Forelimb muscle (tissue), 1 donor: ENCODE data around the gene SPSB1. TPM values are rescaled to one million over a fixed set of nuclear protein-coding genes. Genes with fewer than 3 reads are reported as not detected.
"Not testable (repeated sequence)": the region's sequence is repeated elsewhere in the genome, so short reads cannot be mapped to it uniquely, and the experiment has no call there.

Experiments
- DNase-seq: peaks from one replicate; pipeline ENCODE4 v3.0.0-alpha.2; 2013; ENCODE audit warnings: low read depth
- polyA plus RNA-seq: library from polyadenylated mRNA; unstranded; fragments of 120-200 nt; gene quantifications from one replicate; pipeline ENCODE4 v1.2.1, GENCODE V29; 2013; ENCODE audit not compliant: insufficient read length

SPSB1 gene
- polyA plus RNA-seq, 1 donor = 5.7 TPM

- DNase-seq = no peak
Observed at GRCh38 chr1:9363061-9363471, 70.4 kb downstream of the SPSB1 start.

GRCh38 chr1:9366298-9366697, 73.6 kb downstream of the SPSB1 start:
- DNase-seq = no peak

- DNase-seq = no peak
Observed at GRCh38 chr1:9366943-9367780, 74.5 kb downstream of the SPSB1 start.

GRCh38 chr1:9367806-9368205, 75.1 kb downstream of the SPSB1 start:
- DNase-seq = no peak

- DNase-seq = no peak
Observed at GRCh38 chr1:9368356-9368755, 75.7 kb downstream of the SPSB1 start.

GRCh38 chr1:9369964-9370788, 77.5 kb downstream of the SPSB1 start:
- no peak for DNase-seq

GRCh38 chr1:9371391-9371935, 78.8 kb downstream of the SPSB1 start:
- DNase-seq = peak; percentile 80

- no peak for DNase-seq
Observed at GRCh38 chr1:9371951-9372350, 79.3 kb downstream of the SPSB1 start.

- no peak for DNase-seq
Observed at GRCh38 chr1:9373619-9374018, 80.9 kb downstream of the SPSB1 start.

GRCh38 chr1:9374748-9375341, 82.2 kb downstream of the SPSB1 start:
- no peak for DNase-seq

- DNase-seq = no peak
Observed at GRCh38 chr1:9375912-9376311, 83.2 kb downstream of the SPSB1 start.

- DNase-seq = no peak
Observed at GRCh38 chr1:9376430-9376829, 83.7 kb downstream of the SPSB1 start.

- DNase-seq = no peak
Observed at GRCh38 chr1:9376886-9377333, 84.2 kb downstream of the SPSB1 start.

GRCh38 chr1:9378801-9379200, 86.1 kb downstream of the SPSB1 start:
- DNase-seq = no peak

GRCh38 chr1:9380711-9381110, 88.0 kb downstream of the SPSB1 start:
- no peak for DNase-seq

- no peak for DNase-seq
Observed at GRCh38 chr1:9382643-9383491, 90.2 kb downstream of the SPSB1 start.

- no peak for DNase-seq
Observed at GRCh38 chr1:9384128-9384527, 91.4 kb downstream of the SPSB1 start.

GRCh38 chr1:9384751-9385245, 92.1 kb downstream of the SPSB1 start:
- no peak for DNase-seq

GRCh38 chr1:9385392-9385791, 92.7 kb downstream of the SPSB1 start:
- not testable (repeated sequence) for DNase-seq

- DNase-seq = no peak
Observed at GRCh38 chr1:9385801-9386573, 93.3 kb downstream of the SPSB1 start.
